IMR-90 (cell line): ENCODE measurements around the gene ZNF746. TPM values are rescaled to one million over a fixed set of nuclear protein-coding genes. Genes with fewer than 3 reads are reported as not detected.

ENCODE experiments used
- ATAC-seq: fragments of 200-7000 bp; cut with Tn5 transposase; 2 replicates; pipeline ENCODE4 v1.9.1; 2020; ENCODE audit warnings: low read depth, mild to moderate bottlenecking, moderate library complexity
- BruUV-seq: library from RNA; stranded (reverse); fragments of 400-500 nt; replicated peaks from 2 replicates; lab custom pipeline; 2021; lab: Mats Ljungman, UMichigan
- CTCF ChIA-PET: fragments of 300-600 bp; formaldehyde crosslinking; extraction: SDS; loops from one replicate; lab custom pipeline; 2021; ENCODE audit warnings: antibody characterized with exemption; lab: Yijun Ruan, JAX
- POLR2A ChIA-PET: fragments of 300-600 bp; sonication (Branson Sonifier 250); formaldehyde crosslinking; loops from one replicate; lab custom pipeline; 2022; ENCODE audit warnings: antibody characterized with exemption; ENCODE audit not compliant: unreplicated experiment; lab: Charles Lee
- DNase-seq: peaks from one replicate; pipeline ENCODE4 v3.0.0; 2013
- H2AFZ ChIP-seq: replicated peaks from 2 replicates; pipeline ENCODE3; 2013; ENCODE audit warnings: low read length, mild to moderate bottlenecking; ENCODE audit not compliant: poor library complexity
- H2AK5ac ChIP-seq: 2 replicates; pipeline ENCODE4 v1.6.1; 2013; ENCODE audit warnings: low read depth, low read length, inconsistent platforms
- H2AK9ac ChIP-seq: replicated peaks from 2 replicates; pipeline ENCODE3; 2013; ENCODE audit warnings: mild to moderate bottlenecking, low read depth, low read length, moderate library complexity; ENCODE audit not compliant: poor library complexity
- H2BK120ac ChIP-seq: 2 replicates; pipeline ENCODE4 v1.6.1; 2013; ENCODE audit warnings: low read depth, low read length, inconsistent platforms
- H2BK15ac ChIP-seq: 3 replicates; pipeline ENCODE4 v1.6.1; 2013; ENCODE audit warnings: low read depth, low read length, inconsistent platforms
- H2BK20ac ChIP-seq: 2 replicates; pipeline ENCODE4 v1.6.1; 2013; ENCODE audit warnings: low read depth, mild to moderate bottlenecking, inconsistent platforms, low read length, moderate library complexity
- H2BK5ac ChIP-seq: 2 replicates; pipeline ENCODE4 v1.6.1; 2013; ENCODE audit warnings: mild to moderate bottlenecking, low read depth, low read length, inconsistent platforms; ENCODE audit not compliant: poor library complexity, severe bottlenecking
- H3K14ac ChIP-seq: replicated peaks from 2 replicates; pipeline ENCODE4 v1.6.1; 2013; ENCODE audit warnings: low read depth, low read length, inconsistent platforms
- H3K18ac ChIP-seq: 2 replicates; pipeline ENCODE4 v1.6.1; 2013; ENCODE audit warnings: low read depth, low read length, control low read depth
- H3K23ac ChIP-seq: 2 replicates; pipeline ENCODE4 v1.6.1; 2013; ENCODE audit warnings: low read depth, low read length, inconsistent platforms
- H3K27ac ChIP-seq: 2 replicates; pipeline ENCODE4 v1.5.1; 2013; ENCODE audit warnings: mild to moderate bottlenecking, control low read depth, low read length; ENCODE audit not compliant: insufficient read depth
- H3K27me3 ChIP-seq: 2 replicates; pipeline ENCODE4 v1.6.1; 2013; ENCODE audit warnings: low read length; ENCODE audit not compliant: control insufficient read depth, insufficient read depth
- H3K36me3 ChIP-seq: 2 replicates; pipeline ENCODE4 v1.6.1; 2013; ENCODE audit warnings: low read length, mixed read lengths; ENCODE audit not compliant: control insufficient read depth, insufficient read depth
- H3K4ac ChIP-seq: 2 replicates; pipeline ENCODE4 v1.6.1; 2013; ENCODE audit warnings: low read depth, low read length, inconsistent platforms
- H3K4me1 ChIP-seq: 2 replicates; pipeline ENCODE4 v1.6.1; 2013; ENCODE audit warnings: low read length, mixed read lengths; ENCODE audit not compliant: control insufficient read depth, insufficient read depth
- H3K4me2 ChIP-seq: 2 replicates; pipeline ENCODE4 v1.6.1; 2013; ENCODE audit warnings: low read depth, mild to moderate bottlenecking, control low read depth, low read length, moderate library complexity
- H3K4me3 ChIP-seq: 2 replicates; pipeline ENCODE4 v1.5.1; 2013; ENCODE audit warnings: low read depth, mild to moderate bottlenecking, control low read depth, low read length, moderate library complexity; ENCODE audit not compliant: insufficient read depth
- H3K56ac ChIP-seq: 2 replicates; pipeline ENCODE4 v1.6.1; 2013; ENCODE audit warnings: low read length, inconsistent platforms; ENCODE audit not compliant: insufficient read depth; ENCODE audit errors: extremely low read depth
- H3K79me1 ChIP-seq, 2 experiments: 2 replicates each; pipeline ENCODE4 v1.6.1; 2013; ENCODE audit warnings: low read length in 2 of 2, inconsistent platforms in 1 of 2, low read depth in 1 of 2
- H3K9ac ChIP-seq: 2 replicates; pipeline ENCODE4 v1.6.1; 2013; ENCODE audit warnings: low read depth, low read length, control low read depth
- H3K9me1 ChIP-seq: 2 replicates; pipeline ENCODE4 v1.6.1; 2013; ENCODE audit warnings: low read length, inconsistent platforms; ENCODE audit not compliant: insufficient read depth
- H3K9me3 ChIP-seq: 2 replicates; pipeline ENCODE4 v1.6.1; 2013; ENCODE audit warnings: low read length; ENCODE audit not compliant: control insufficient read depth, insufficient read depth
- H4K20me1 ChIP-seq: 2 replicates; pipeline ENCODE4 v1.6.1; 2013; ENCODE audit warnings: low read length, inconsistent platforms; ENCODE audit not compliant: insufficient read depth
- H4K5ac ChIP-seq: 2 replicates; pipeline ENCODE4 v1.6.1; 2013; ENCODE audit warnings: mild to moderate bottlenecking, low read depth, low read length, control low read depth
- H4K8ac ChIP-seq, 2 experiments: 2 replicates each; pipeline ENCODE4 v1.6.1; 2013; ENCODE audit warnings: low read depth in 2 of 2, low read length in 2 of 2, control low read depth in 1 of 2, inconsistent platforms in 1 of 2
- H4K91ac ChIP-seq: 2 replicates; pipeline ENCODE4 v1.6.1; 2013; ENCODE audit warnings: low read depth, low read length, inconsistent platforms; ENCODE audit not compliant: insufficient read depth
- BHLHE40 ChIP-seq: fragments of 150-350 bp; IDR thresholded peaks from 2 replicates; pipeline ENCODE4 v1.6.1; 2016; ENCODE audit warnings: mild to moderate bottlenecking, low read depth, low read length
- CHD1 ChIP-seq: IDR thresholded peaks from 2 replicates; pipeline ENCODE4 v1.6.1; 2012; ENCODE audit warnings: low read depth, low read length, improper control_type of control experiment
- CTCF ChIP-seq: conservative IDR thresholded peaks from 2 replicates; pipeline ENCODE4 v1.5.1; 2012; ENCODE audit warnings: mild to moderate bottlenecking, low read depth, low read length, improper control_type of control experiment
- ELK1 ChIP-seq: fragments of 150-350 bp; IDR thresholded peaks from 2 replicates; pipeline ENCODE4 v1.6.1; 2016; ENCODE audit warnings: low read depth, mild to moderate bottlenecking, low read length, moderate library complexity, borderline replicate concordance
- FOS ChIP-seq: fragments of 150-350 bp; IDR thresholded peaks from 2 replicates; pipeline ENCODE4 v1.6.1; 2016; ENCODE audit warnings: low read depth, low read length
- RAD21 ChIP-seq: IDR thresholded peaks from 2 replicates; pipeline ENCODE4 v1.6.1; 2012; ENCODE audit warnings: low read length, improper control_type of control experiment
- RCOR1 ChIP-seq: IDR thresholded peaks from 2 replicates; pipeline ENCODE4 v1.6.1; 2012; ENCODE audit warnings: mild to moderate bottlenecking, low read length, improper control_type of control experiment; ENCODE audit not compliant: insufficient replicate concordance
- SMC3 ChIP-seq: fragments of 150-350 bp; IDR thresholded peaks from 2 replicates; pipeline ENCODE4 v1.6.1; 2016; ENCODE audit warnings: low read depth, mild to moderate bottlenecking, antibody characterized with exemption, low read length, moderate library complexity
- USF2 ChIP-seq: fragments of 150-350 bp; IDR thresholded peaks from 2 replicates; pipeline ENCODE4 v1.6.1; 2017; ENCODE audit warnings: mild to moderate bottlenecking, antibody characterized with exemption, low read length, low read depth
- WGBS, 2 experiments: methylation state at CpG; one replicate each; pipeline versions ENCODE4 v1.1.5 to v1.1.7; 2013; ENCODE audit warnings: missing lambda C conversion rate in 2 of 2; ENCODE audit not compliant: insufficient read length in 1 of 2; ENCODE audit errors: extremely low coverage in 2 of 2; 5-methylcytosine and 5-hydroxymethylcytosine counted together
- dilution Hi-C: fragments of 300-500 bp; cut with HindIII; formaldehyde crosslinking; loops from one replicate; pipeline ENCODE4 v1.14.3; 2018; ENCODE audit warnings: low sequenced_read_pairs; ENCODE audit not compliant: unreplicated experiment
- in situ Hi-C: fragments of 300-500 bp; cut with MboI; formaldehyde crosslinking; loops from 3 replicates; pipeline ENCODE4 v1.14.3; 2019; ENCODE audit warnings: low sequenced_read_pairs, inconsistent platforms, mixed read lengths
- intact Hi-C: fragments of 100-400 bp; cut with micrococcal nuclease; formaldehyde crosslinking; loops from 2 replicates; pipeline ENCODE4 v1.10.0; 2022
- polyA plus RNA-seq, 3 experiments: library from polyadenylated mRNA; depleted of rRNA; stranded (reverse); fragments of >200 nt; gene quantifications; 2 replicates each; pipeline ENCODE4 v1.2.3, GENCODE V29; 2012; ENCODE audit warnings: low replicate concordance in 1 of 3
- total RNA-seq: library from RNA; depleted of rRNA; stranded (reverse); fragments of >200 nt; gene quantifications from 2 replicates; pipeline ENCODE4 v1.2.3, GENCODE V29; 2012

ZNF746 gene
- total and polyA plus RNA-seq, 2 of the 4 experiments (the other 2 are of a cell fraction), result 6.6 to 8.4 TPM

GRCh38 chr7:149443523-149443922 is 54.1 kb downstream of the ZNF746 start:
- no peak overlapping the region for H3K9ac ChIP-seq
- intact Hi-C loops (no loop called here), dilution Hi-C loops (no loop called here), in situ Hi-C loops (no loop called here)
- H4K8ac ChIP-seq, result no peak overlapping the region
- H3K27me3 ChIP-seq, result no peaks in the 10 kb centered on the region
- no peak overlapping the region for H2BK5ac ChIP-seq
- no peak overlapping the region for H2AFZ ChIP-seq
- H2AK5ac ChIP-seq, result no peak overlapping the region
- H3K4me2 ChIP-seq, result no peak overlapping the region
- POLR2A ChIA-PET, result no interaction called here
- peaks cover 0 to 18% of the 10 kb centered on the region in 2 experiments; a peak in 2 of 4 replicates for H3K79me1 ChIP-seq
- no peaks in the 10 kb centered on the region for H3K4me1 ChIP-seq
- peaks cover 34% of the 10 kb centered on the region for H3K36me3 ChIP-seq
- no peak overlapping the region for H2BK120ac ChIP-seq
- no peak overlapping the region for H4K5ac ChIP-seq
- CTCF ChIA-PET, result no interaction called here
- TF ChIP-seq RCOR1 (no peak), CHD1 (no peak), SMC3 (no peak), USF2 (no peak), ELK1 (no peak), BHLHE40 (no peak), FOS (no peak), RAD21 (no peak), CTCF (no peak)
- no peak overlapping the region for H2BK20ac ChIP-seq
- H2BK15ac ChIP-seq, result no peak overlapping the region
- H3K14ac ChIP-seq, result no peak overlapping the region
- 100% methylated on average over 3 of the region's 7 CpGs; no CpG with 5 or more reads in 1 of the 2 experiments for WGBS, 2 experiments
- H3K9me1 ChIP-seq, result peaks cover 4% of the 10 kb centered on the region
- H2AK9ac ChIP-seq, result no peak overlapping the region
- no peak overlapping the region for H3K4me3 ChIP-seq
- DNase-seq (no peak), ATAC-seq (no peak)
- H3K27ac ChIP-seq, result no peak overlapping the region
- H3K23ac ChIP-seq, result no peak overlapping the region
- no peaks in the 10 kb centered on the region for H4K20me1 ChIP-seq
- BruUV-seq, result no TSS peak
- no peak overlapping the region for H4K91ac ChIP-seq
- no peaks in the 10 kb centered on the region for H3K9me3 ChIP-seq
- no peak overlapping the region for H3K56ac ChIP-seq
- H3K4ac ChIP-seq, result no peak overlapping the region
- H3K18ac ChIP-seq, result no peak overlapping the region
